HG02763 (cell line): ENCODE data around the gene PALB2.

Source experiments
- ATAC-seq: cut with Tn5 transposase; IDR thresholded peaks from one replicate; pipeline ENCODE4 v1.9.1; 2021; ENCODE audit warnings: mild to moderate bottlenecking, moderate library complexity; ENCODE audit not compliant: unreplicated experiment

Gene PALB2

GRCh38 chr16:23556881-23557778, 84.0 kb downstream of the PALB2 start, which contains the start of the genes EARS2 and UBFD1:
Gene EARS2, minus strand, starts transcription at chr16:23557350. Its CDS starts 7 bp downstream, at chr16:23557343.
Gene UBFD1, plus strand, starts transcription at chr16:23557727. Its CDS starts 16 bp downstream, at chr16:23557743.
- peak; percentile 92 for ATAC-seq

- no peak for ATAC-seq
Observed at GRCh38 chr16:23554536-23554935, 86.6 kb downstream of the PALB2 start.
